DMS53 (cell line): ENCODE data around the gene TUBB4B.
"Not testable (repeated sequence)": the region's sequence is repeated elsewhere in the genome, so short reads cannot be mapped to it uniquely, and the experiment has no call there.

Experiments used
- DNase-seq: peaks from one replicate; lab custom pipeline; 2025; lab: John Stamatoyannopoulos, UW

Gene TUBB4B

GRCh38 chr9:137236238-137236935 is 4.7 kb upstream of the TUBB4B start:
- peak; percentile 94 for DNase-seq

- peak; percentile 56 for DNase-seq
Measured at GRCh38 chr9:137236936-137237421, 4.1 kb upstream of the TUBB4B start.

GRCh38 chr9:137237759-137238726 is 3.0 kb upstream of the TUBB4B start:
- DNase-seq, result peak; percentile 97

GRCh38 chr9:137239541-137240200 is 1.4 kb upstream of the TUBB4B start:
- not testable (repeated sequence) for DNase-seq

- DNase-seq, result peak; percentile 90
Measured at GRCh38 chr9:137240318-137240840, 708 bp upstream of the TUBB4B start.

GRCh38 chr9:137241490-137242268 is 592 bp downstream of the TUBB4B start:
- DNase-seq, result peak; percentile 71

- no peak for DNase-seq
Measured at GRCh38 chr9:137242269-137243203, 1.4 kb downstream of the TUBB4B start.

GRCh38 chr9:137243266-137243625 is 2.2 kb downstream of the TUBB4B start:
- DNase-seq, result not testable (repeated sequence)

- peak; percentile 65 for DNase-seq
Measured at GRCh38 chr9:137243626-137244485, 2.8 kb downstream of the TUBB4B start.

GRCh38 chr9:137244486-137245449 is 3.7 kb downstream of the TUBB4B start:
- peak; percentile 65 for DNase-seq

- DNase-seq, result peak; percentile 46
Measured at GRCh38 chr9:137245450-137246421, 4.6 kb downstream of the TUBB4B start.

GRCh38 chr9:137247135-137247915 is 6.2 kb downstream of the TUBB4B start:
- no peak for DNase-seq

- DNase-seq, result no peak
Measured at GRCh38 chr9:137247916-137248175, 6.8 kb downstream of the TUBB4B start.

GRCh38 chr9:137250329-137251193 is 9.5 kb downstream of the TUBB4B start:
- no peak for DNase-seq

GRCh38 chr9:137251194-137251461 is 10.0 kb downstream of the TUBB4B start, which contains the start of gene STPG3:
TSS of gene STPG3 (plus strand) at chr9:137251286. CDS start at chr9:137251287, 1 bp downstream.
- no peak for DNase-seq
